GM19328 (cell line): Measurements from ENCODE around the gene INAFM1.

Experiments used
- ATAC-seq: cut with Tn5 transposase; IDR thresholded peaks from one replicate; pipeline ENCODE4 v1.9.1; 2021; ENCODE audit warnings: mild to moderate bottlenecking, moderate library complexity; ENCODE audit not compliant: unreplicated experiment

INAFM1 gene

DNA sequence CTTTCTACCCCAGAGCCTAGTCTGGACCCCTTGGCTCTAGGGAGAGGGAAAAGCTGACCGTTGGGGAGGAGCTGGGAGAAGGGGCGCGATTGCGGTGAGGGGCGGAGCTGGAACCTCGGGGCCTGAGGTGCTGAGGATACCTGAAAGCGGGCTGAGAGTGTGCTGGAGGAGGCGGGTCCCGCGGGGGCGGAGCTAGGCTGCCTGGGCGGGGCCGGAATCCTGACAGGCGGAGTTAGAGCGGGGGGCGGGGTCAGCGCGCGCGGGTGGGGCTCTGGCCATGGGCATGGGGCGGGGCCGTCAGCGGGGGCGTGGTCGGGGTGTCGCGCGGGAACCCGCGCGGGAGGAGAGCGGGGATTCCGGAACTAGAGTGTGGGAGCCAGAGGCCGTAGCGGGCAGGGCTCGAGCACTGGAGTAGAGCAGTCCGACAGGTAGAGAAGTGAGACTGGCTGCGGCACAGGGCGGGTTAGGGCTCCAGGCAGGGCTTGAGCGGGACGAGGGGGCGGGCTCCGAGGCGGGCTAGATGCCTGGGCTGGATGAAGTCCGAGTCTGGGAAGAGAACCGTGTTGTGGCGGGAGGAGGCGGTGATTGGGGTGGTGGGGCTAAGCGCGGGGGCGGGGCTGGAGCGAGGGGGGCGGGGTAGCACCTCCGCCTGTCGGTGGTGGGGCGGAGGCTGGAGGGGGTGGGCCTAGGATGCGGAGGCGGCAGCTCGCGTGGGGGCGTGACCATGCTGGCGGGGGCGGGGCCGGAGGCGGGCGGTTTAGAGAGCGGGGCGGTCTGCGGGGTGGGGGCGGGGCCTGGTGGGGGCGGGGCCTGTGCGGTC is at the start of gene INAFM1:
TSS of gene INAFM1 (plus strand) at position 815 of the 820 bp plus-strand sequence. CDS start 35 bp downstream, outside the sequence.
- peak; percentile 40 for ATAC-seq

DNA sequence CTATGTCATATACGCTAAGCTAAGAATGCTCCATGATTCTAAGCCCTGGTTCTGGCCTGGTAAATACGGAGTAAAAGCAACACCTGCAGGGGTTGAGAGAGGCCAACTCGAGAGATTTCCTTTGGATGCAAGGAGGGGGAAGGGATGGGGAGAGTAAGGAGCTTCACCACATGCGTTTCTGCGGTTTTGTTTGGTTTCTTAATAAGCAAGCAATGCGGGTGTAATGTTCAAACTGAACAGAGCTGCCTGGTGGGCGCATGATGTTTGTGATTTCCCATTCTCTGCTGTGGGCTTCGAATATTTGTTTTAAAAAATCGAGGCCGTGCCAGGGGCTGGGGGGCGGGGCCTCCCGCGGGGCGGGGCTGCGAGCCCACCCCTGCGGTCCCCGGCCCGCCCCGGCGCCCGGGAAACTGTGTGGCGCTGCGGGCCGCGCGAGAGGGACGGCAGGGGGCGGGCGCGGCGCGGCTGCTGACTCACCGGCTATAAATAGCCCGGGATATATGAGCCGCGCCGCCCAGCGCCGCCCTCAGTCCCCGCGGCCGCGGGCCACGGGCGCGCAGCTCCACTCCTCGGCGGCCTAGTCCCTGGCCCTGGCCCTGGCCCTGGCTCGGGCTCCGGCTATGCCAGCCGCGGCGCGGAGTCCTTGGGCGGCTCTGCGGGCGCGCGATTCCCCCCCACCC is 48.8 kb upstream of the INAFM1 start:
- ATAC-seq, result peak; percentile 41

DNA sequence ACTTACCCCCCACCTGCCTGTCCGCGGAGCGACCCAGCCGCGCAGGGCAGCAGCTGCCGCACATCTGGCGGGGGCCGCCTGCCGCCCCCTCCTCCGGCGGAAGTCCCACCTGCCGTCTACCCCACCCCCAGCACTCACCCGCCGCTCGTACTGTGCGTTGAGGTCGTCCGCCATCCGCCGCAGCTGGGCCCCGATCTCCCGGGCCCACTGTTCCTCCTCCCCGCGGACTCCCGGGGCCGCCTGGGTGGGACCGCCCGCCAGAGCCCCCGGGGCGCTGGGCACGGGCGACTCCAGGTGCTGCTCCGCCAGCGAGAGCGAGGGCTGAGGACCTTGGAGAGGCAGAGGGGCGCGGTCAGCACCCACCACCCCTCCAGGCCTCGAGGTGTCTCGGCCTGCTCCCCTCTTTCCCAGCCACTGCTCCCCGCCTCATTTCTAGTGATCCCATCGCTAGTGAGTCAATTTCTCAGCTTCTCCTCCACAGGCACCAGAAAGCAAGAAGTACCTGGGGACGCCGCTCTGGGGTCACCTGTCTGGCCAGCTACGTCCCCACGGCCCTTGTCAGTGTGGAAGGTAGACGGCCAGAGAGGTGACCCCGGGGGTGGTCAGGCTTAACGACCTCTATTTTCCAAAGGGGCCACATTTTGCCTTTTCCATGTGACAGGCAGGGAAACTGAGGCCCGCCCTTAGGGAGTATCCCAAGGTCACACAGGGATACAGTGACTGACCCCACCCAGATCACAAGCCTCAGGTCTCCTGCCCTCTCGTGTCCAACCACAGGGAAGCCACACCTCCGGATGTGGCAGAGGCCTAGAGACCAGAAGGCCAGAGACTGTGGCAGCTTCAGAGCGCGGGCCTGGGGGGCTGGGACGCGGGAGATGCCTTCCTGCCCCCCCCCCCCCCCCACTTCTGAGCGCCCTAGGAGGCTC is 48.0 kb upstream of the INAFM1 start:
- peak; percentile 3 for ATAC-seq

DNA sequence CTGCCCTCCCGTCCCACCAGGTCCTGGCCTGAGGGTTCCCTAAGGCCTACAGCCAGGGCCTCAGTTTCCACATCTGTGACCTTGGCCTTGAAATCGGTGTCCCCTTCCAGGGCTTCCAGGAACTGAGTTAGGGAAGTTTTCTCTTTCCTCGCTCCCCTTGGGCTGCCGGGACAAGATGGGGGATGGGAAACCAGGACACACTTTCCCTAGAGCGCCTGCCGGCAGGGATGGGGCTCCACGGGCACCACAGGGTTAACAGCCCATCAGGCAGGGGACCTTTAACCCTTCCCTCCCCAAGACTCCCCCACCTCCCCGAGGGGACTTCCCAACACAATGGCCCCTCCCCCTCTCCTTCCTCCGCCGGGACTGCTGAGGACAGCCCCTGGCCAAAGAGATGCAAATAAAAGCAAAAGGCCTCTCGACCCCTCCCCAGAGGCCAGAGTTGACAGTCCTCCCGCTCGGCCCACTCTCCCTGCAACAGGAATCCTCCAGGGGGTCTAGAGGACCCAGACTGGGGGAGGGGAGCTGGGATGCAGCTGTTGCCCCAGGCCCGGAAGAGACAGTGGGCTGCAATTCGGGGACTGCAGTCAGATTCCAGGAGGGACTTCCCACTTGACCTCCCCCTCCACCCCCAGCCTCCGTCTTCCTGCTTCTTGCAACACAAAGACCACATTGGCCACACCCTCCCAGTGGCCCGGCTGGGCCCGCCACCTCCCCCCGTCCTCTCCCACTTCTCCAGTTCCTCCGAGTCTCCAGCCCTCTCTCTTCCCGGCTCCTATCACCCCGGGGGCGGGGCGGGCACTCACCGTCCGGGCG is 47.1 kb upstream of the INAFM1 start:
- ATAC-seq, result no peak

DNA sequence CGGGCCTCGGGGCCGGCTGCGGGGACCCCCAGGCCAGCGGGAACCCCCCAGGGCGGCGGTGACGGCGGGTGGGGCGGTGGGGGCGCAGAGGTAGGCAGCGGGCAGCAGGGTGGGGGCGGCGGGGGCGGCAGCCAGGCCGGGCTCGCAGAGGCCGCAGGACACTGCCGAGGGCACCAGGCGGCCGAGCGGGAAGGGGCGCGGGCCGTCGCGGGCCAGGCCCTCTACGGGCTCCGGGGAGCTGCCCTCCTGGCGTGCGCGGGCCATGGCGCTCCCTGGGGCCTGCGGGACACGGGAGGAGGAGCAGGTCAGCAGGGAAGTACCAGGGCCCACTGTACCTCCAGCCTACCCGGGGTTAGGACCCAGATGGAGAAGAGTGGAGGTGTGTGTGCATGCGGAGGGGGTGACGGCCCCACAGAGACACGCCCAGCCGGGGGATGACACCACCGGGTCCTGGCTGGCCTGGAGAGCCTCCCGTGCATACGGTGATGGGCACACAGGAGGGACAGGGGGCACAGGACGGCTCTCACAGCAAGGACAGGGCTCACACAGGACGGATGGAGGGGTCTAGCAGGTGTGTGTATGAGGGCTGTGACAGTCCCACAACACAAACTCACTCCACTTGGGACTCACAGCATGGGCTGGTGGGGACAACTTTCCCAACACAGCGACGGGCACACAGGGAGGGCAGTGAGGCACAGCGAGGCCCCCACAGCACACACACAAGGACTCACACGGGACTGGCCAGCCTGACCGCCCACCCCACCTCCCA is 46.3 kb upstream of the INAFM1 start:
- no peak for ATAC-seq

DNA sequence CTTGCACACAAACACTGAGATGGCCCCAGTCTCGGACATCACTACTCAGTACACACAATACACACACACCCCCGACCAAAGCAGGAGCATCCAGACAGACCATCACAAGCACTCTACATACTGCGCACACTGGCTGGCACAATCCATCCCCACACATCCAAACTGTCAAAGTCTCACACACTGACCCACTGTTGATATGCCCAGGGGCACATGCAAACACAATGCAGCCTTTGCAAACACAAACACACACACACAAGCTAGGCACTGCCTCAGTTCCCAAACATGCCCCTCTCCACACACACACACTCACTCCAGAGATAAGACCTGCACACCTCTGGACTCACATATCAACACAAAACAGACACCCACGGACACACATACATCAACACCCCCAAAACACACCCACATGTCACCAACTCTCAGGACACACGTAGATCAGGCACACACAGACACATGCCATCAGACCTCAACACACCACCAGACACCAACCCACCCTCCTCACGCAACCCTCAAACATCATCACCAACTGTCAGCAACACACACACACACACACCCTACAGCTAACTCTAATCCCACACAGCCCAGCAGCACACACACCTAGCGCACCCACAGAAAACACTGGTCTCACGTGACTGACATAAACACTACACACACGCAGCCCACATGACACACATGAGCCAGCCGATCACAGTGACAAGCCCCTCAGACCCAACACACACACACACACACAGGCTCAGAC is 45.6 kb upstream of the INAFM1 start:
- ATAC-seq, result no peak

DNA sequence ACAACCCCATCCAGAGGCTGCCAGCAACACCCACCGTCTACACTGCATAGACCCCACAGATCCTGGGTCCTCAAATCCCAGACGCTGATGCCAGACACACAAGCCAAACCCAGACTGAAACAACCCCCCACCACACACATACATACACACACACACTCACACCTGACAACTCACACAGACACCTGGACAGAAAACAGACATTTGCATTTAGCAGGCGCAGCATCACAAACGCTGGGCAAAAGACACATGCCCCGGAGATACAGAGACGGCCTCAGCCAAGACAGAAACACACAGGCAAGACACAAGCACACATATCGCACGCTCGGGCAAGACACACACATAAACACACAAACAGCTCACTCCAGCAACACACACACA is 45.0 kb upstream of the INAFM1 start:
- no peak for ATAC-seq

DNA sequence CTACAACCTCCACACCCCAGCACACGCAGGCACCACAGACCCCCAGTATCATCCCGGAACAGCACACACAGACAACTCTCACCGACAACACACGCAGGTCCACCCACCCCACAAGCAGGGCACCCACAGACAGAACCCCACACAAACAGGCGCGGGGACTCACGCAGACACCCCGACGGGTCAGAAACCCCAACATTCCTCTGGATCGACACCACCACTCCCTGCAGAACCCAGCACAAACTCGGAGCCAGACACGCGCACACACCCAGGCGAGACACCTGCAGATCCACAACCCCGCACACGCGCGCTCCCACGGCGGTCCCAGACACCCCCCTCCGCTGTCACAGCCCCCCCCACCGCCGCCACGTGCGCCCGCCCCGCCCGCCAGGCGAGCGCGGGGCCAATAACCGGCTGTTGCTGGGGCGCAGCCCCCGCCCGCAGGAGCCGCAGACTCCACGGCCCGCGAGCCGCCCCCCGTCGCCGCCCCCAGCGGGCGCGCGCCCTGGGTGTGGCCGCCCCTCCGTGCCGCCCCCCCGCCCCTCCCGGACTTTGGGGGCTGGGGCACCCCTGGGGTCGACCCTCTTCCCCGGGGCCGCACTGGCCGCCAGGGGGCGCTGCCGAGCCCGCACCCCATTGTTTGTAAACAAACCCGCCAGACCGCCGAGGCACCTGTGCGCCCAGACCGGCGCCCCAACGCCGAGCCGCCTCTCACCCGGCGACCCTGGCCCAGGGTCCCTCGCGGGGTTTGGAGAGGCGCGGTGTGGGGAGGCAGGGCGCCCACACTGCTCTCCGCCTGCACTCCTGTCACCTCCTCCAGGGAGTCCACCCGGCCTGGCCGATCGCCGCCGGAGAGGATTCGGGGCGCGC is 44.4 kb upstream of the INAFM1 start:
- ATAC-seq, result no peak

DNA sequence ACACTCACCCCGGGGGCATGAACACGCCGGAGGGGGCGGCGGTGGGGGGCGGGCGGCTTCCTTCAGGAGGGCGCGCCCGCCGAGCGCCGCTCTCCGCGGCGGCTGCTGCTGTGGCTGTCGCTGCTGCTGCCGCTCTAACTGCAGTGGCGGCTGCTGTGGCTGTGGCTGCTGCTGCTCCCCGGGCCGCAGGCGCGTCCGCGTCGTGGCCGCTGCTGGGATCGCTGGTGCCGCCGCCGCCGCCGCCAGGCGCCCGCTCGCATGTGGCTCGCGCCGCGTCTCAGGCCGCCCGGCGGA is 43.8 kb upstream of the INAFM1 start, which contains the start of gene BBC3:
TSS of gene BBC3 (minus strand) at position 279 of the 294 bp plus-strand sequence. CDS start 2,768 bp downstream, outside the sequence.
- ATAC-seq, result peak; percentile 27

DNA sequence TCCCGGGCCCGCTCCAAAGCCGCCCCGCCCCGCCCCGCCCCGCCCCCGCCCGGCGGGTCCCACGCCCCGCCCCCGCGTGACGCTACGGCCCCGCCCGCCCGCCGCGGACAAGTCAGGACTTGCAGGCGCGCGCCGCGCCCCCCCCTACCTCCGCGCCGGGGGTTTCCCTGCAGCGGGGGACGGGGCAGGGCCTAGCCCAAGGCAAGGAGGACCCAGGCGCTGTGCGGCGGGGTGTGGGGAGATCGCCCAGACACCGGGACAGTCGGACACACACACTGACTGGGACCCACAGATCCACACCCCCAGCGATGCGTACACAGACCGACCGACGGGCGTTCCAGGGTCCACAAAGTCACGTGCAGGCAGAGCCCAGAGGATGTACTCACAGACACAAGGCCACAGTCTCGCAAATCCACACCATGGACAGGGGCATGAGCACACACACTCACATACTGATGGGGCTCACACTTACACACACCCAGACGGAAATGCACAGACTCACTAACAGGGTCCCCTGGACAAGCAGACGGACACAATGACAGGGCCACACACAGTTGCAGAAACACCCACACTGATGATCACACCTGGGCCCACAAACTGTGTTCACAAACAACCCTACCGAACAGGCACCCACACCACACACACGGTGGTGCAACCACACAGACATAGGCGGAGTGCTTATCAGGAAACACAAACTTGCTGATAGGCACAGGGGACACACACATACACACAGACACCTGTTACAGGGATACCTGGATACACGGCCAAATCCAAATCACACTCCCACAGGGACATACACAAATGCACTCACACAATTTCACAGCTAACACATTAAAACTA is 43.2 kb upstream of the INAFM1 start:
- peak; percentile 29 for ATAC-seq

DNA sequence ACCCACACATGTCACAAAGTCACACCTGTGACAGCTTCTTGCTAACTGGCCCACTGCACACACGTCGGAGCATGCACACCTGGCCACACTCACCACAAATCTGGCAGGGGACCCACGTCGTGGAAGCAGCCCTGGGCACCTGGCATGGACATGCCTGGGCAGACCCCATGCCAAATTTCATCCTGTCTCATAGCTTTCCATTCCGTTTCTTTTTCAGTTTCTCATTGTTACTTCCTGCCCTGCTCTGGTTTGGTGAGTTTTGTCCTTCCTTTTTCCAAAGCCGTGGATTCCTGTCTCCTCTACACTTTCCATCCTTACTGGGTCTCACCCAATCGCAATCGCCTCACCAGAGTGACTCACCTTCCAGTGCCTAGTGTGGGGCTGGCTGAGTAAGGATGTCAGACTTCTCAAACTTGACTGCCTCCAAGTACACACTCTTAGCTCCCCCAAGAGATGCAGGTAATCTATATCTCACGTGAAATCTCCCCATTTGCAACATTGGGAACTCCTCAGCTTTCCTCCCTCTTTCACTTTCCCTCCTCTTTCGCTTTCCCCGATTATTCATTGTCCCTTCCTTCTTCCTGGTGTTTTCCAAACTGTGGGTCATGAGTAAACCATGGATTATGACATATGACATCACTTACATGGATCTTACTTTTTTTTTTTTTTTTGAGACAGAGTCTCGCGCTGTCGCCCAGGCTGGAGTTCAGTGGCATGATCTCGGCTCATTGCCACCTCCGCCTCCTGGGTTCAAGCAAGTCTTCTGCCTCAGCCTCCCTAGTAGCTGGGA is 42.1 kb upstream of the INAFM1 start:
- no peak for ATAC-seq

DNA sequence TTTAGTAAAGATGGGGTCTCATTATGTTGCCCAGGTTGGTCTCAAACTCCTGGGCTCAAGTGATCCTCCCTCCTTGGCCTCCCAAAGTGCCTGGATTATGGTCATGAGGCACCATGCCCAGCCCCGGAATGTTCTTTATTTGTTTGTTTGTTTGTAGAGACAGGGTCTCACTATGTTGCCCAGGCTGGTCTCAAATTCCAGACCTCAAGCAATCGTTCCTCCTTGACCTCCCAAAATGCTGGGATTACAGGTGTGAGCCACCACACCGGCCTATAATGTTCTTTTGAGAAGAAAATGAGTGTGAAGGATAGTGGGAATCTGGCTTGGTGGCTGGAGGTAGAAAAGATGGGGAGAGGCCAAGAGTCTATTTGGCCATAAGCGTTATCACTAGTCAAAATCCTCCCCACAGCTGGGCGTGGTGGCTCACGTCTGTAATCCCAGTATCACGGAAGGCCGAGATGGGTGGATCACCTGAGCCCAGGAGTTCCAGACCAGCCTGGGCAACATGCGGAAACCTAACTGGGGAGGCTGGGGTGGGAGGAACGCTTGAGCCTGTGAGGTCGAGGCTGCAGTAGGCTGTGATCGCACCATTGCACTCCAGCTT is 38.5 kb upstream of the INAFM1 start:
- no peak for ATAC-seq

DNA sequence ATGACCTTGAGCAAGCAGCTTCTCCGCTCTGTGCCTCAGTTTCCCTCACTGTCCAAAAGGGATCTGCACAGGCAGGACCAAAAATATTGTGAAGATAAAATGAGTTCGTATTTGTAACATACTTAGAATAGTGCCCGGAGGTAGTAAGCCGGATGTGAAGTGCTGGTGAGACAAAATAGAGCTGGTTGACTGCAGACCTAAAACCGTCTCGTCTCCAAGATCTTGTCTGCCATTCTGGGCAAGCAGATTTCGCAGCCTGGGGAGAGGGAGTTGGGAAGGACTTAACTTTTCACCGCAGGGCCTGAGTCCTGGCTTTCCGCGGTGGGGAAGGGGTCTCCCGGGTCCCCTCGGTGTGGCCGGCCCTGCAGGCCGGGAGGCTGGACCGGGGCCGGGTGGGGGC is 35.5 kb upstream of the INAFM1 start:
- no peak for ATAC-seq

DNA sequence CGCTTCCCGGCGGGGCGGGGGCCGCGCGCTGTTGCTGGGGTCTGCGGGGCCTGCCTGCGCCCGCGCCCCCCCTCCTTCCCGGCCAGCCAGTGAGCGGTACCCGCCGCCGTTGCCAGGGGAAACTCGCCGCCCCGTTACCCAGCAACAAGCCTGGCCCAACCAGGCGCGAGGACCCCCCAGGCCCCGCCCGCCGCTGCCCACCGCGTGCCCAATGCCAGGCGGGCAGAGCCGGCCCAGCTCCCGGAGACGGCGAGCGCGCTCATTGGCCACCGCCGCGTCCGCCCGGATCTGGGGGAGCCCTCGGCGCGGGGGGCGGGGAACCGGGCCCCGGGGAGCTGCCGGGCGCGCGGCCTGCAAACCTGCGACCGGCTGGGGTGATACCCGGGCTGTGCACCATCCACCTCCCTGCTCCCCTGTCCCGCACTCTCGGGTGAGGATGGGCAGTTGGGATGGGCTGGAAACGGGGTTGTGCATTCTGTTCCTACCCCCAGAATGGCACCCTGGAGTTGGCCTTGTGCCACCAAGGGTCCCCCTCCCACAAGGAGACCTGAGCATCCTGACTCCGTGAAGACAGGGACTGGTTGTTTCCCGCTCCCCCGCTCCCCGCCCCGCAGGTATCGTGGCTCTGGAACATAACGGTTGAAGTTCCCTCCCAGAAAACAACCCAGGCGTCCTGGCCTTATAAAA is 34.9 kb upstream of the INAFM1 start:
- ATAC-seq, result no peak

DNA sequence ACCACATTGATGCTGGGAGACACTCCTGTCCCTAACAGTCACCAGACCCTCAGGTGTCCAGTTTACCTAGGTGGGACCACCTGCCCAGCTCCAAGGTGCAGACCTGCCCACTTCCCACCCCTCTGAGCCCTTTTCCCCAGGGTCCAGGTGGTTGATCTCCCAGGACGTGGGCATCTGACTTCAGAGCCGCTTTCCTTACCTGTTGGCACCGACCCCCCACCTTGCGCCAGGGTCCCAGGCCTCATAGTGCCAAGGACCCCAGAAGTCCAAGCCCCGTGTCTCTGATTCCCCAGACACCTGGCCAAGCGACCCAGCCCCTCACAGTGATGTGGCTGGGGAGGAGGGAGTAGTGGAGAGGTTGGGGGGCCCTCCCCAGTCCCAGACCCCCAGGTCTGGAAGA is 34.1 kb upstream of the INAFM1 start:
- no peak for ATAC-seq
